MCF 10A (cell line): ENCODE results near the gene CPNE4. TPM values are rescaled to one million over a fixed set of nuclear protein-coding genes. Genes with fewer than 3 reads are reported as not detected.

Source experiments
- BruUV-seq: library from RNA; stranded (reverse); fragments of 400-500 nt; replicated peaks from 2 replicates; lab custom pipeline; 2021; lab: Mats Ljungman, UMichigan
- CTCF ChIA-PET: fragments of 300-600 bp; sonication (Branson Sonifier 250); formaldehyde crosslinking; extraction: SDS; loops from one replicate; lab custom pipeline; 2021; ENCODE audit warnings: antibody characterized with exemption, inconsistent platforms; lab: Yijun Ruan, JAX
- POLR2A ChIA-PET: fragments of 300-600, 350-650 bp; sonication (Branson Sonifier 250); formaldehyde crosslinking; extraction: SDS; loops from one replicate; lab custom pipeline; 2020; ENCODE audit warnings: antibody characterized with exemption, inconsistent platforms; lab: Yijun Ruan, JAX
- DNase-seq: peaks from one replicate; pipeline ENCODE4 v3.0.0-alpha.2; 2018; ENCODE audit not compliant: unreplicated experiment
- H3K27ac Mint-ChIP-seq: one replicate; pipeline ENCODE4 v1.8.0; 2022; ENCODE audit warnings: mild to moderate bottlenecking, low read depth, mixed read lengths; ENCODE audit not compliant: unreplicated experiment
- H3K27me3 Mint-ChIP-seq: one replicate; pipeline ENCODE4 v1.8.0; 2022; ENCODE audit warnings: mixed read lengths; ENCODE audit not compliant: insufficient read depth, unreplicated experiment
- H3K36me3 Mint-ChIP-seq: one replicate; pipeline ENCODE4 v1.8.0; 2022; ENCODE audit warnings: mild to moderate bottlenecking, moderate library complexity, mixed read lengths; ENCODE audit not compliant: insufficient read depth, unreplicated experiment
- H3K4me1 Mint-ChIP-seq: one replicate; pipeline ENCODE4 v1.8.0; 2022; ENCODE audit warnings: mixed read lengths; ENCODE audit not compliant: insufficient read depth, unreplicated experiment
- H3K4me3 Mint-ChIP-seq: one replicate; pipeline ENCODE4 v1.8.0; 2022; ENCODE audit warnings: mild to moderate bottlenecking, moderate library complexity, mixed read lengths; ENCODE audit not compliant: unreplicated experiment
- H3K9me3 Mint-ChIP-seq: one replicate; pipeline ENCODE4 v1.8.0; 2022; ENCODE audit warnings: mixed read lengths; ENCODE audit not compliant: unreplicated experiment
- intact Hi-C: fragments of 100-400 bp; cut with micrococcal nuclease; formaldehyde crosslinking; loops from 2 replicates; pipeline ENCODE4 v1.14.1; 2022
- total RNA-seq: library from RNA; stranded (reverse); gene quantifications from 2 replicates; pipeline ENCODE4 v1.2.3, GENCODE V29; 2022
- TF ChIP-seq, protein P1 (sequence below): fragments of 200-600 bp; IDR thresholded peaks from one replicate; pipeline ENCODE4 v1.8.0; 2022; ENCODE audit warnings: antibody characterized with exemption, mild to moderate bottlenecking; ENCODE audit not compliant: unreplicated experiment

Gene CPNE4
- total RNA-seq, 1 experiment from 2014 or later, result not detected

DNA sequence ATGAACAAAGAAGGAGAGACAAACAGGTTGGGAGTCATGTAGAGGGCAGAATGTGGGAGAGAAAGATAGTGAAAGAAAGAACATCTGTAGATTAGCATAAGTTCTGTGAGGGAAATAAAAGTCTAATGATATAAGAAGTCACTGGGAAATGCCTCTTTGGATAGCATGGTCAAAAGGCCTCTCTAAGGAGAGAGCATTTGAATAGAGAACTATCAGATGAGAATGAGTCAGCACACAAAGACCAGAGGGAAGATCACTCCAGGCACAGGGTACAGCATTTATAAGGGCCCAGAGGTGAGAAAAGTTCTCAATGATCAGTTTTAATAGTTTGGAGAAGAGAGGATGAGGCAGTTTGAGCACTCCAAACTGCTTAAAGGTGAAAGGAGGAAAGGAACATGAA, 7.9 kb upstream of the CPNE4 start:
- ChIA-PET POLR2A (no interaction called here), CTCF (interaction anchor here (0.9 to 2.4 kb wide), 2 partner anchors 16 to 137 kb away, joined by 3 to 11 read pairs; no protein-coding TSS in a partner anchor)
- DNase-seq, result no peak
- intact Hi-C loops, result no loop called here
- no peaks in the 10 kb centered on the region for H3K9me3 Mint-ChIP-seq
- no peaks in the 10 kb centered on the region for H3K36me3 Mint-ChIP-seq
- no peak overlapping the region for H3K27ac Mint-ChIP-seq
- no peaks in the 10 kb centered on the region for H3K27me3 Mint-ChIP-seq
- no peak overlapping the region for H3K4me3 Mint-ChIP-seq
- no TSS peak for BruUV-seq
- TF ChIP-seq, protein P1, sequence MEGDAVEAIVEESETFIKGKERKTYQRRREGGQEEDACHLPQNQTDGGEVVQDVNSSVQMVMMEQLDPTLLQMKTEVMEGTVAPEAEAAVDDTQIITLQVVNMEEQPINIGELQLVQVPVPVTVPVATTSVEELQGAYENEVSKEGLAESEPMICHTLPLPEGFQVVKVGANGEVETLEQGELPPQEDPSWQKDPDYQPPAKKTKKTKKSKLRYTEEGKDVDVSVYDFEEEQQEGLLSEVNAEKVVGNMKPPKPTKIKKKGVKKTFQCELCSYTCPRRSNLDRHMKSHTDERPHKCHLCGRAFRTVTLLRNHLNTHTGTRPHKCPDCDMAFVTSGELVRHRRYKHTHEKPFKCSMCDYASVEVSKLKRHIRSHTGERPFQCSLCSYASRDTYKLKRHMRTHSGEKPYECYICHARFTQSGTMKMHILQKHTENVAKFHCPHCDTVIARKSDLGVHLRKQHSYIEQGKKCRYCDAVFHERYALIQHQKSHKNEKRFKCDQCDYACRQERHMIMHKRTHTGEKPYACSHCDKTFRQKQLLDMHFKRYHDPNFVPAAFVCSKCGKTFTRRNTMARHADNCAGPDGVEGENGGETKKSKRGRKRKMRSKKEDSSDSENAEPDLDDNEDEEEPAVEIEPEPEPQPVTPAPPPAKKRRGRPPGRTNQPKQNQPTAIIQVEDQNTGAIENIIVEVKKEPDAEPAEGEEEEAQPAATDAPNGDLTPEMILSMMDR, result no peak
- no peaks in the 10 kb centered on the region for H3K4me1 Mint-ChIP-seq

DNA sequence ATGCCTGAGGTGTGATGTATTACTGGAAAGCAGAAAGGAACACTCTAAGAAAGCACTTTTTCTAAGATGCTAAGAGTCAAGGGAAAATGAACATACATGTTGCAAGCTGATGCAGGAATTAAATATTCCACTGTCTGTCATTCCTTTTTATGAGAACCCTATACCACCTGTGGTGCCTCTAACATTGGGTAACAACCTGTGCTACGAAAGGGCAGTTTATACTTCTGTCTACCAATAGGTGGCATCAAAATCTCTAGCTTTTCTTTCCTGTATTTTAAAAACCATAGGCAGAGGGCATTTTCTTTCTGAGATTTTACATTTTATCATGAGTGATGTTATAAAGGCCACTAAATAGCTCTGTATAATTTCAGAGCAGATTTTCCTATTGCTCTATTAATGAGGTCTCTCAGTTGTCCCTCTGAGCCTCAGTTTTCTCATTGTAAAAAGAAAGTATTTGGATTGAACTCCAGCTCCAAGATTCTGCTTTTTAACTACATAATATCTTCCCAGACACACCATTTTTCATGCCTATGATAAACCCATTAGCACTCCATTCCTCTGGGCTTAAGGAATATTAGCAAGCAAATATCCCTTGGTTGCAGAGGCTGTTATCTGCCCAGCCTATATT, 3.5 kb upstream of the CPNE4 start:
- H3K36me3 Mint-ChIP-seq, result no peaks in the 10 kb centered on the region
- H3K27ac Mint-ChIP-seq, result no peak overlapping the region
- DNase-seq, result peak; percentile 59
- H3K4me1 Mint-ChIP-seq, result peaks cover 10% of the 10 kb centered on the region
- peaks cover 16% of the 10 kb centered on the region for H3K27me3 Mint-ChIP-seq
- no peak overlapping the region for H3K4me3 Mint-ChIP-seq
- H3K9me3 Mint-ChIP-seq, result no peaks in the 10 kb centered on the region
- TF ChIP-seq, protein P1, result peak; percentile 62
- CTCF ChIA-PET, result interaction anchor here (0.5 to 8.7 kb wide), 83 partner anchors 10 to 1781 kb away, joined by 3 to 447 read pairs (median 4); no protein-coding TSS in a partner anchor
- POLR2A ChIA-PET, result interaction anchor here (0.6 to 1.8 kb wide), 5 partner anchors 10 to 304 kb away, joined by 3 to 5 read pairs (median 3); no protein-coding TSS in a partner anchor
- intact Hi-C loops, result loop anchor here (1.0 to 5.0 kb wide), 3 partner anchors 142 to 361 kb away; no protein-coding TSS in a partner anchor
- no TSS peak for BruUV-seq

DNA sequence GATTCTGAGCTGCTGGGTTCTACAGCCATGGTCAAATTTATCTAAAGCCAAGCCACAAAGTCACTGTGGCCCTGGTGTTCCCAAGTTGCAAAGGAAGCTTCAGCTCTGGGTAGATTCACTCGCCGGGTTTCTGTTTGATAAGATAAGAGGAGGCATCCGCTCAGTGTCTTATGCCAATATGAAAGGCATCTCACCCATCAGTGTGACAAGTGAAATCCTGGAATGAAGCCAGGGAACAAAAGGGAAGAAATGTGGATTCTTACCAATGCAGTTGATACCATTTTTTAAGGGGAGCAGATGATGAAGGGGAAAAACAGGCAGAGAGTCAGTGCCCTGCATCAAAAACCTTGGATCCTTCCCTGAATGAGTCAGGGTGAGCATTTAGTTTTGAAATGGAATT, 2.8 kb upstream of the CPNE4 start:
- Mint-ChIP-seq H3K4me3 (no peak overlapping the region), H3K4me1 (peaks cover 10% of the 10 kb centered on the region), H3K9me3 (no peaks in the 10 kb centered on the region), H3K27ac (no peak overlapping the region), H3K27me3 (peaks cover 23% of the 10 kb centered on the region), H3K36me3 (no peaks in the 10 kb centered on the region)
- intact Hi-C loops, result loop anchor here (5.0 kb wide), 1 partner anchor 305 kb away; no protein-coding TSS in a partner anchor
- TF ChIP-seq, protein P1, result no peak
- DNase-seq, result no peak
- CTCF ChIA-PET, result interaction anchor here (0.6 to 8.7 kb wide), 52 partner anchors 9 to 1265 kb away, joined by 3 to 447 read pairs (median 6); no protein-coding TSS in a partner anchor
- POLR2A ChIA-PET, result interaction anchor here (1.4 kb wide), 1 partner anchor 96 kb away, joined by 3 read pairs; no protein-coding TSS in a partner anchor
- no TSS peak for BruUV-seq

DNA sequence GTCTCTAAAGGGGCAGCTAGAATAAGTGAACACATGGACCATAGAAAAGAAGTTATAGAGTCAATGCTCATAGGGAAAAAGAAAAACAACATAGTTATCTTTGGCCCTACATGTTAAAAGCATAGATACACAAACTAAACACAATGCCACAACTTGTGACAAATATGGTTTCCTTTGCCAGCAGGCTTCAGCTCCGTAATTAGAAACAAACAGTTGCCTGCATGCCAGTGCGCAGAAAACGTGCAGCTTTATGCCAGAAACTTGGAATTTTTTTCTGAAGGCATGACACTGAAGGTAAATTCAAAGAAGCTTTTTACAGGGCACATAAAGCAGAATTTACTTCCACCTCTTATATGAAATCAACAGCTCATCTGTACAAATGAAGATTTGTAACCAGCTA, 2.2 kb upstream of the CPNE4 start:
- TF ChIP-seq, protein P1, result no peak
- DNase-seq, result no peak
- no TSS peak for BruUV-seq
- Mint-ChIP-seq H3K36me3 (no peaks in the 10 kb centered on the region), H3K27ac (no peak overlapping the region), H3K27me3 (peaks cover 26% of the 10 kb centered on the region), H3K4me3 (no peak overlapping the region), H3K9me3 (no peaks in the 10 kb centered on the region), H3K4me1 (peaks cover 10% of the 10 kb centered on the region)
- intact Hi-C loops, result loop anchor here (5.0 kb wide), 1 partner anchor 305 kb away; no protein-coding TSS in a partner anchor
- ChIA-PET CTCF (interaction anchor here (0.6 to 8.7 kb wide), 26 partner anchors 9 to 1538 kb away, joined by 3 to 447 read pairs (median 11); no protein-coding TSS in a partner anchor), POLR2A (interaction anchor here (1.4 kb wide), 1 partner anchor 97 kb away, joined by 3 read pairs; no protein-coding TSS in a partner anchor)
